Activated T-cell treated with anti-CD3 and anti-CD28 coated beads for 48 hours (primary cell): ENCODE data around the gene UNC45A.
A peak's percentile ranks its signal among the peaks of the same experiment; 100 is the strongest.

Experiments
- DNase-seq: peaks from one replicate; pipeline ENCODE4 v3.0.0-alpha.2; 2020; ENCODE audit warnings: low read depth

Gene UNC45A

DNA sequence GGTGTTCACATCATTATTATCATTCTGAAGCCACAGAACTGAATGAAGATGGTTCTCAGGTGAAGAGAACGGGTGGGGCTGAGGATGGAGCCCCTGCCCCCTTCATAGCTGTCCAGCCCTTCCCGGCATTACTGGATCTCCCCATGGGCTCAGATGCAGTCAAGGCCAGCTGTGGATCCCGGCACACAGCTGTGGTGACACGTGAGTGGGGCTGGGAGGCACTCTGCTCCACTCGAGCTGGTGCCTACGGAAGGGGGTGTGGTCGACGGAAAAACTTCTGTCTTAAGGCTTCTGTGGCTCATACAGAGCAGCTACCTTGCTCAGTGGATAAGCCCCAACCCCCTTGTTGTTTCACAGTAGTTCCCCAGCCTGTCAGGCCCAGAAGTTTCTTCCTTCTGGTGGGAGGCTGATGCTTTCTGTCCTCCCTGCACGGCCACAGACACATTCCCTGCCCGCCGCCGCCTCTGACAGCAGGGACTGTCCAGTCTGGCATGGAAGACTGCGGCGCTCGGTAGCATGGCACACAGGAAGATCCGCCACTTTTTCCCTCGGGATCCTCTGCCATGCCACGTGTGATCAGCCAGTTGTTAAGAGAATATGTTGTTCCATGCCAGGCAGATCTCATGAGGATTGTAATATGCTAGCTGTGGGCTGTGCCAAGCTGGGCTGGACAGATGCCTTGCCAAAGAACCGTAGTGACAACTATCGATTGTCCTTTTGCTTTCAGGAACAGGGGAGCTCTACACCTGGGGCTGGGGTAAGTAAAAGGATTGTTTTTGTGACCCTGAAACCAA is 25.4 kb downstream of the UNC45A start:
- DNase-seq, result no peak

DNA sequence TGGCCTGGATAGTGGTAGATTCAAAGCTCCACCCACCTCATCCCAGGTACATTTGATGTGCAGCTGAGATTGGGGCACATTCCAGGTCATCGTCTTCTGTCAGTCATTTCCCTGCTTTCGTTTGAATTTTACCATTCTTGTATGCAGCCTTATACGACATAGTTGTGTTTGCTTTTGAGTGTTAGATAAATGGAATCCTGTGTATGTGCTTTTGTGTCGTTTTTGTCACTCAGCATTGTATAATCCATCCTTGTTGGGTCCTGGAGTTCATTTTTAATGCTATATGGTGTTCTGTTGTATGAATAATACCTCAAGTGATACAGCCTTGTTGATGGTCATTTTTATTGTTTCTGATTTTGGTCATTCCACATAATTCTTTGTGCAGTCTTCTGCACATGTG is 26.9 kb downstream of the UNC45A start:
- no peak for DNase-seq

DNA sequence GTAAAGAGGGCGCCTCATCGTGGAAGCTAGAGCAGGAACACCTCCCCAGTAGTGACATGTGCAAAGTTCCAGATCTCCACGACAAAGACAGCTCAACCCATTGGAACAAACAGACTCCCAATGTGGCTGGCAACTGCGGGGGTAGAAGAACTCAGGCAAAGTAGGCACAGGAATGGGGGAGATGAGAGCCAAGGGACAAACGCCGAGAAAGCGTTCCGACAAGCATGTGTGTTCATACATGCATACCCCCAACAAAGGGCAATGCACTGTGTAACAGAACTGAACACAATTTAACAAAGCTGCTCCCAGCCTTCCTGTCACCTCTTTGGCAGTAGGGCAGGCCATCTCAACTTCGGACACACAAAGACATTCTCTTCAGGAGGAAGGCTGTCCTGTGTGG is 31.2 kb downstream of the UNC45A start:
- DNase-seq, result no peak

DNA sequence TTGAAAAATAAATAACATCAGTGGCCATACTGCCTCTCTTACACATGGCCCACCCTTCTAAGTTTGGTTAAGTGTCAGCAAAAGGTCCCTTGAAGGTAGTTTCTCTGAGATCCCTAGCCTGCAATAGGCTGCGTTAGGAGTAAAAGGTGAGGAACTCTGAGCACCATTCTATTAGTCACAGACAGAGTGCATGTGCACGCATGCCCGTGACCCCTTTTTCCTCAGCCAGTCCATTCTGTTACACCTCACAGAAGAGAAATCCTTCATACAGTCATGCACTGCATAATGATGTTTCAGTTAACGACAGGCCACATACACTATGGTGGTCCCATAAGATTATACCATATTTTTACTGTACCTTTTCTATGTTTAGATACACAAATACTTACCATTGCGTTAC is 32.1 kb downstream of the UNC45A start:
- DNase-seq, result no peak

DNA sequence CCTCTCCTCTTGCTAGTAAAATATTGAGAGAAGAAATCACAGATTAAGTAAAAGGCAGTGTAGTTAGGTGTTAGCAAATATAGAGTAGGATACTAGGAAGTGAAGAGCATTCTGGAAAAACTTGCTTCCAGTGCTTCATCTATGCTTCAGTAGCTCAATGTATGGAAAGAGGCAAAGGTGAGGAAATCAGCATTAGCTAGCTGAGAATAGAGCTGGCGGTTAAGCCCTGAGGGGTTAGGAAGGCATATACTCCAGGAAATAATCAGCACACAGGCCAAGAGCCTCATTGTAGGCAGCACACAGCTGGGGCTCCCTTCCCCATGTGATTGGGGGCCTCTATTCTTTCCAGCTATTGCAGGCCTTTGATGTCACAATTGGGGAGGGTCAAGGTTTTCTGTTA is 33.3 kb downstream of the UNC45A start:
- DNase-seq, result no peak

DNA sequence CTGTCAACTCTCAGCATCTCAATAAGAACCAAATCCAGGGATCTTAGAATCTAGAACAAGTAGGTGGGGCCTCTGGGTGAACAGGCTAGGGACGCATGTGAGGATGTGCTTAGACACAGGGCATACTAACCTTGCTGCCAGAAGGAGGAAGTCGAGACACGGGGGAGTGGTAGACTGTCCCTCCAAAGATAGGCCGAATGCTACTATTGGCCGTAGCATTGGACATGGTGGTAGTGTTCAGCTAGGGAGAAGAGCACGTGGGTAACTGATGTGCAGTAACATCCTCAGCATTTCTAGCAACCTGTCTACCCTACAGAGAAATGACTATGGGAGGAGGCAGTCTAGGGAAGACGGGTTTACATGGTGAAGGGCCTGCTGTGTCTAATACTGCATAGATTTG is 35.2 kb downstream of the UNC45A start:
- no peak for DNase-seq

DNA sequence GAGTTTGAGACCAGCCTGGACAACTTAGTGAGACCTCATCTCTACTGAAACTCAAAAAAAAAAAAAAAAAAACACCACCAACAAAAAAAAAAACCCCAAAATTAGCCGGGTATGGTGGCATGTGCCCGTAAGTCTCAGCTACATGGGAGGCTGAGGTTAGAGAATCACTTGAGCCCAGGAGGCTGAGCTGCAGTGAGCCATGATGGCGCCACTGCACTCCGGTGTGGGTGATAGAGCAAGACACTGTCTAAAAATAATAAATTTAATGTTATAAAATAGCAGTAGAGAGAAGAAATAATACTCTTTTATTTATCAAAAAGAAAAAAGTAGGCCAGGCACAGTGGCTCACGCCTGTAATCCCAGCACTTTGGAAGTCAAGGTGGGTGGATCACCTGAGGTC is 37.0 kb downstream of the UNC45A start:
- DNase-seq, result no peak

DNA sequence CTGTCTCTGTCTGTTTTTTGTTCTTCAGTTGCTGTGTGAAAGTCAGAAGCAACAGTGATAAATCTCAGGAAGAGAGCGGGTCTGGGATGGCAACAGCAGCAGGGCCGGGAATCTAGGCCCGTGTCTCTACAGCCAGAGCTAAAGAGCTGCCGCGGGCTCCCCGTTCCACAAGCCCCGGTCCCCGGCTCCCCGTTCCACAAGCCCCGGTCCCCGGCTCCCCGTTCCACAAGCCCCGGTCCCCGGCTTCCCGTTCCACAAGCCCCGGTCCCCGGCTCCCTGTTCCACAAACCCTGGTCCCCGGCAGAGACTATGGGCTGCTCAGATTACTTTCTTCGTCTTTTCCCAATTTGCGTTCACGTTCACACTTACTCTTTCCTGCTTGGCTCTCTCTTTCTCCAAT is 39.1 kb downstream of the UNC45A start:
- no peak for DNase-seq

DNA sequence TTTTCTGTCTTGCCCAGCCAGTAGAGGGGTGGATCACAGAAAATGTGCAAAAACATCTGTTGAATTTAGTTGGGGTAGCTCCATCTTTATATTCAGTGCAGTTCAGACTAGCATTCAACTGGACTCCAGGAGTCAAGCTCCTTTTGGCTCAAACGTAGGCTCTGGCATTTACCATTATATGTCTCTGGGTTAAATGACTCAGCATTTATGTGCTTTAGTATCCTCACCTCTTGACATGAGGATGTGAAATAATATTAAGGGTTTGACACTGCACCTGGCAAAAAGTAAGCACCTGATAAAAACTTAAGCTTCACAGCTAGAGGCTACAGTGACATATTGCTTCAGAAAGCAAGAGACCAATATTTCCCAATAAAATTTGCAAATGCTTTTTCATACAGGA is 44.5 kb downstream of the UNC45A start:
- no peak for DNase-seq

DNA sequence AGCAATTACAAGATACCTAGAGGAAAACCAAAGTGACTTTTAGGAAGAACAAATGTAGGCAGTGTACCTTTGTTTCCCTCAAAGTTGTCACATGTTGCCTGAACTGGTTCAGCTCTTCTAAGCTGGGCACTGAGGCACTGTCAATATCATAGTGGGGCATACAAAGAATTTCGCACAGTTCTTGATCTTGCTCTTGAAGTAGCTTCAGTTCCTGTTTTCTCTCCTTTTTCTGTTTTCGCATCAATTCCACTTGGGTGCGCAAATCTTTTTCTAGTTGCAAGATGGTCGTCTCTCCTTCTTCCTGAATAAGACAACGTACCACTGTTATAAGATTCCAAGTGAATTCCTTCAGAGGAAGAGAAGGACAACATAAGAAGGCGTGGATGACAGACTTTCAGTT is 46.6 kb downstream of the UNC45A start:
- no peak for DNase-seq

DNA sequence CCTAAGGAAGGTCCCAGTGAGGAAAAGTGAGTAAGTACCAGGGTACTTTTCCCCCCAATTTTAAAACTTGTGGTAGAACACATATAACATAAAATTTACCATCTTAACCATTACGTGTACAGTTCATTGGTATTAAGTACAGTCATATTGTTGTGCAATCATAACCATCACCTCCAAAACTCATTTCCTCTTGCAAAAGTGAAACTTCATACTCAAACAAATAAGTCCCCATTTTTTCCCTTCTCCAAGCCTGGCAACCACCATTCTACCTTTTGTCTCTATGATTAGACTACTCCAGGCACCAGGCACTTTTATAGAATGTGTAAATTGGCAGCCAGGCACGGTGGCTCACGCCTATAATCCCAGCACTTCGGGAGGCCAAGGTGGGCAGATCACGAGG is 47.0 kb downstream of the UNC45A start:
- DNase-seq, result no peak

DNA sequence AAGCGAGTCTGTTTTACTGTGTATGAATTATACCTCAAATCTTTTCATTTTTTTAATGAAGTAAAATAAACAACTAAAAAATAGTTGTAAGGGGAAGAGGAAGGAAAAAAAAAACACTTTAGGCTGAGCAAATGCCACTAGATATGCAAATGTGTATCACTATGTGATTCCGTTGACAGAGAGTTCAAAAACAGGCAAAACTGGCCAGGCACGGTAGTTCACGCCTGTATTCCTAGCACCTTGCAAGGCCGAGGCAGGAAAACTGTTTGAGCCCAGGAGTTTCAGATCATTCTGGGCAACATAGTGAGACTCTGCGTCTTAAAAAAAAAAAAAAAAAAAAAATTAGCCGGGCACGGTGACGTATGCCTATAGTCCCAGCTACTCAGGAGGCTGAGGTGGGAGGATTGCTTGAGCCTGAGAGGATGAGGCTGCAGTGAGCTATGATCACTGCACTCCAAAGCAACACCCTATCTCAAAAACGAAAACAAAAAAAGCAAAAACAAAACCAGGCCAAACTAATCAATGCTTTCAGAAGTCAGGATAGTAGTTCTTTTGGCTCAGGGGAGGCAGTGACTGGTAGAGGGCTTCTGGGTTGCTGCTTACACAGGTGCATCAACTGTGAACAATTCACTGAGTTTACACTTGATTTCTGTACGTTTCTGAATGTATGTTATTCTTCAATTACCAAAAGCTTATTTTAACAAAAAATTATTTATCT is 51.9 kb downstream of the UNC45A start:
- DNase-seq, result no peak

DNA sequence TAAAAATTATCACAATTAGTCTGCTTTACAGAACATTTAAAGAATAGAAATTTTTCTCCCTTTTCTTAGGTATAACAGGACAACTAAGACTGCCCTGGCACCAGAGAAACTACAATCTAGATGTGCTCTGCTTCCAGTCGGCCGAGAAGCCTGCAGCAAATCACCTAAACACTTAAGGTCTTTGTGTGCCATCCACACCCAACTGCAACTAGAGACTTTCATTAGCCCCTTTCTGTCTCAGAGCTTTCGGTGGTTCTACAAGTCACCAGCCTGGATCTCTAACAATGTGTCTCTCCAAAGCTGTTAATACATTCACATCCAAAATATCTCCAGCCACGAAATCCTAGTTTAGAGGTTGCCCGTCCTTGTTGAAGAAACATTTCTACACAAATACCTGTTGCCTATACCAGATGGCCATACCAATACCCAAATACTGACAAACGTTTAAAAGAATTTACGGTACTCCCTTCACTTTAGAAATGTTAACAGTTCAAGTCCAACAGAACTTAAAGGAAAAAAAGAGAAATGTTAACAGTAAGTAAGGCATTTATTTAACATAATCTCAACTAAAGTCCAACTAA is 52.6 kb downstream of the UNC45A start:
- DNase-seq, result no peak

DNA sequence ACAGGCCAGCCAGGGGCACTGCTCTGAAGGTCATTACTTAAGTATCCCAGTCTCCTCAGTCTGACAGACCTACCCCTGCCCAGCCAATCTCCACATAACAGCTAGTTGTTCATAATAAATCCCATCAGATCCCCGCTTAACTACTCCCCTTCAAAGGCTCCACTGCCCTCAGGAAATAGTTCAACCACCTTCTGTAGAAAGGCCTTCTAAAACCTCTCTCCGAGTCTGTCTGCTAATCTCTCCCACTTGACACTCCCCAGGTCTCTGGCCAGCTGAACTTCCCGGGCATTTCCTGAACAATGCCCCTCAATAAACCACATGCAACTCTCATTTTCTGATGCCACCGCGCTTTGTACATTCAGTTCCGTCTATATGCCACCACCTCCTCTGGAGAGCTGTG is 53.2 kb downstream of the UNC45A start:
- DNase-seq, result no peak

DNA sequence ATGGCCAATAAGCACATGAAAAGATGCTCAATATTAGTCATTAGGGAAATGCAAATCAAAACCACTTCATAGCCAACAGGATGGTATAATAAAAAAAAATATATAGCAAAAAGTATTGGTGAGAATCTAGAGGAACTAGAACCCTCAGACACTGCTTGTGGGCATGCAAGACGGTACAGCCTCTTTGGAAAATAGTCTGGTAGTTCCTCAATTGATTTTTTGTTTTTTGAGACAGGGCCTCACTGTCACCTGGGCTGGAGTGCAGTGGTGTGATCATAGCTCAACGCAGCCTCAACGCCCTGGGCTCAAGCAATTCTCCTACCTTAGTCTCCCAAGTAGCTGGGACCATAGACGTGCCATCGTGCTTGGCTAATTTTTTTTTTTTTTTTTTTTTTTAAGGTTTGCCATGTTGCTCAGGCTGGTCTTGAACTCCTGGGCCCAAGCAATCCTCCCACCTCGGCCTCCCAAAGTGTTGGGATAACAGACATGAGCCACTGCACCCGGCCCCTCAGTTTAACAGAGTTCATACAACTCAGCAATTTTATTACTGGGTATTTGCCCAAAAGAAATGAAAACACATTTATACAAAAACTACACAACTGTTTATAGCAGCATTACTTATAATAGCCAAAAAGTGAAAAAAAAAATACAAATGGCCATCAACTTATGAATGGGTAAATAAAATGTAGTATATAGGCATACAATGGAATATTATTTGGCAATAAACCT is 54.1 kb downstream of the UNC45A start:
- no peak for DNase-seq

DNA sequence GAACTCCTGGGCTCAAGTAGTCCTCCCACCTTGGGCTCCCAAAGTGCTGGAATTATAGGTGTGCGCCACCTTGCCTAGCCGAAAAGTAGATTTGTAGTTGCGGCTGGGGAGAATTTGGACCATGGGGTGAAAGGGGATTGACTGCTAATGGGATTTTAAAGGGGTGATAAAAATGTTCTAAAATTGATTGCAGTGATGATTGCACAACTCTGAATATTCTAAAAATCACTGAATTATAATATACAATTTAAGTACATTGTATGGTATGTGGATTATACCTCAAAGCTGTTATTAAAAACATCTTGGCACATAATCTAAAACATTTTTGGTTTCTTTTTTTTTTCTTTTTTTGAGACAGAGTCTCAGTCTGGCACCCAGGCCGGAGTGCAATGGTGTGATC is 55.4 kb downstream of the UNC45A start:
- DNase-seq, result no peak

DNA sequence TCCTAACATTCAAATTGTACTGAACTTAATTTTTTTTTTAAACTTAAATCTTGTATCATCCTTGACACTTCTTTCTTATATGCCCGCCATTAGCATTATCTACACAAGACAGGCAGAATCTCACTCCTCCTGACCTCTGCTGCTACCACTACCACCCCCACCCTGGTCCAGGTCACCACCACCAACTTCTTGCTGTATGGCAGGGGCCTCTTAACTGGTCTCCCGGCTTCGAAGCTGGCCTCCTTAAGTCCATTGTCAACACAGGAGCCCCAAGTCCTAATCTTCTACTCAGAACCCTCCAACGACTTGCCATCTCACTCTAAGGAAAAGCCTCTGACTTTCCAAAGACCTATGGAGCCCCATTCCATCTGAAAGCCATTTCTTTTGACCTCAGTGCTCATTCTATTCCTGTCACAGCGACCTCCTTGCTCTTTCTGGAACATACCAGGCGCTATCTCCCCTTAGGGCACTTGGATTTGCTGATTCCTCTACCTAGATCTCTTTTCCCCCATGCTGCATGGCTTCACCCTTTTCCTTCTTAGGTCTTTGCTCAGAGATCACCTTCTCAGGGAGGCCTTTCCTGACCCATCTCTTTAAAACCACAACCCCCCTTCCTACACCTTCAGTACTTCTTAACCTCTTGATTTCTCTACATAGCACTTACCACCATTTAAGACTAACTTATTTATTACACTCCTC is 56.7 kb downstream of the UNC45A start:
- DNase-seq, result no peak

DNA sequence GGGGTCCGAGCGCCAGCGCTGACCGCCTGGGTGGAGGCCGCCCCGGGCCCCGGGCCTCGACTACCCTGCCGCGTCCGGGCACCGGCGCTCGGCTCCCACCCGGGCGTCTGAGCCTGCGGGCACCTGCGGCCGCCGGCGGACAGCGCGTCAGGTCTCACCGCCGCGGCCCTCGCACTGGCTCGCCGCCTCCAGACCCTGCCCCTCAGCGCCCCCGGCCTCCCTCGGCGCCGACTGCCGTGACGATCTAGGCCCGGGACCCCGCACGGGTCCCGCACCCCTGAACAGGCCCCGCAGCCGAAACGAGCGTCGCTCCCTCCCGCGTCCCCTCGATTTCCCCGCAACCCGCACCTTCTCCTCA is 59.0 kb downstream of the UNC45A start:
- peak; percentile 3 for DNase-seq

DNA sequence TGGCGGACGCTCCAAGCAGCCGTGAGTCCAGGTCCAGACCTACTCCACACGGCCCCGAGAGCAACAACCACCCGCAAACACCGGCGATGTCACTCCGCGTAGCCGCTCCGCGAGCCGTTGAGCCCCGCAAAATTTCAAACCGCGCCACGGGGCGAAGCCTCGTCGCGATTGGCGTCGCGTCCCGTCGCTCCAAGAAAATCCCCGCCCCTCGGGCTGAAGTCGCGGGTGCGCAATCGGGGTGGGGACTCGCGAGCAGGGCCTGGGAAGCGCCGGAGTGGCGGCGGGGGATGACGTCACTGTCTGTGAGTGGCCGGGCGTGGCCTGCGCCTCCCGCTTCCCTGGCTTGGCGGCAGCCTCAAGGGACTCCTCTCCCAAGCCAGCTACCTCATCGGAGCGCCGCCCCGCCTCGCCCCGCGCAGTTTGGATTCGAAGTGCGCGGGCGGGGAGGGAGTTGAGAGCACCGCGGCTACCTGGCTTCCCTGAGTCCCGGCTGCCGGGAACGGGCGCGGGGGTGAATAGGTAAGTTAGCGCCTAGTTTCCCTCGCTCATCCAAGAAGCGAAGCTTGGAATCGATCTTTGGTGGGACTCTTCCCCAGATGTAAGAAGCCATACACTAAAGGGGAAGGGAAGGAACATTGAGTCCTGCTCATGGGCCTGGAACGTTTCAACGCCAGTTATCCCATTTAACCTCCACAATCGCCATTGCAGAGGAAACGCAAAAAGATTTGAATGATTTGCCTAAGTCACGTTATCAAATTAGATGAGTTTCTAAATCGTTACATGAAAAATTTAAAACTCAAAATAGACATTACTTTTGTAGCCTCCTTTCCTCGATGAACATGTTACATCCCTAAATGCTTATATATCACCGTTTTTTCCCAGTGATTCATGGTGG is 59.6 kb downstream of the UNC45A start, which contains the start of gene PRC1:
Gene PRC1, minus strand, starts transcription at position 119 of the 895 bp plus-strand sequence. Its CDS starts 118 bp downstream, at position 1.
- peak; percentile 99 for DNase-seq

DNA sequence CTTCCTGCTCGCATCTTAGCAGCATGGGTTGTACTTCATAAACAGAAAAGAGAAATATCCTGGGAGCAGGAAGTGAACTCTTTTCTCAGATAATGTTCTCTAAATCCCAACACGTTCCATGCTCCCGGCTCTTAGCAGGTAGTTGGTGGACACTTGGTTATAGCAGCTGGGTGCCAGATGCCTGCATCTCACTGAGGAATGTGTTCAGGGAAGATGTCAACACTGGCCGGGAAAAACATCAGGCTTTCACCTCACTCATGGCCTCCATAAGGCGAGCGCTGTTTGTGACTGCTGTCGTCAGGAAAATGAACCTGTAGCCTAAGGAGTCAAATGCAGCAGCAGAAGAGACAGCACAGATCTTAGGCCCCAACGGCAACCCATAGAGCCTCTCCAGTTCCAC is 63.7 kb downstream of the UNC45A start:
- DNase-seq, result no peak

DNA sequence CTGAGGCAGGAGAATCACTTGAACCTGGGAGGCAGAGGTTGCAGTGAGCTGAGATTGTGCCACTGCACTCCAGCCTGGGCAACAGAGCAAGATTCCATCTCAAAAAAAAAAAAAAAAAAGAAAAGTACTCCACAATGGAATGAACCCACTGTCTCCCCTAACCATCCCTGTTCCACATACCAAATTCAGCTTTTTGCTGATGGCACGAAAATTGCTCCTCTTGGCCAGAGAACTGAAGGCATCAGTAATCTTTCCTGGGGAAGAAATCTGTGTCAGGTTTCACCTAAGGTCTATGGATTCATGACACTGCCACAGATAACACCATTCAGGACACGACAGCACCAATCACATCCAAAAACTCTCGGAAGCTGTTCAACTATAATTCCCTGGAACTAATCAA is 66.1 kb downstream of the UNC45A start:
- no peak for DNase-seq
